Stimulated activated CD4-positive, alpha-beta T cell treated with anti-CD3 and anti-CD28 coated beads, Interleukin-1b, Interleukin-23, amount 100 ng/mL, for 24 hours (primary cell): ENCODE results near the gene ZNF497.
"Not testable (repeated sequence)": the region's sequence is repeated elsewhere in the genome, so short reads cannot be mapped to it uniquely, and the experiment has no call there.

Source experiments
- DNase-seq, 4 experiments: peaks; one replicate each; pipeline ENCODE4 v3.0.0-alpha.2; 2020; ENCODE audit warnings: low read depth in 4 of 4, low spot score in 1 of 4

Gene ZNF497

GRCh38 chr19:58394821-58395219 lies 32.3 kb upstream of the ZNF497 start:
- DNase-seq = no peak

- DNase-seq = no peak
These were observed 31.1 kb upstream of the ZNF497 start for GRCh38 chr19:58393725-58394033.

- no peak for DNase-seq
These were observed 30.6 kb upstream of the ZNF497 start for GRCh38 chr19:58392945-58393724.

GRCh38 chr19:58388175-58388526 lies 25.6 kb upstream of the ZNF497 start:
- no peak for DNase-seq

GRCh38 chr19:58387338-58388174 lies 25.0 kb upstream of the ZNF497 start:
- DNase-seq = no peak

GRCh38 chr19:58386576-58387337 lies 24.2 kb upstream of the ZNF497 start, which contains the start of gene RPS5:
Gene RPS5, plus strand, starts transcription at chr19:58387269. Its CDS starts 869 bp downstream, at chr19:58388138.
- peak; percentile 87 to 91 (median 90) for DNase-seq

- no peak for DNase-seq
These were observed 23.5 kb upstream of the ZNF497 start for GRCh38 chr19:58385891-58386575.

- no peak for DNase-seq
These were observed 22.9 kb upstream of the ZNF497 start for GRCh38 chr19:58385313-58385890.

- DNase-seq = no peak
These were observed 20.5 kb upstream of the ZNF497 start for GRCh38 chr19:58382997-58383603.

- no peak for DNase-seq
These were observed 19.1 kb upstream of the ZNF497 start for GRCh38 chr19:58381460-58382212.

GRCh38 chr19:58380662-58381459 lies 18.3 kb upstream of the ZNF497 start, which contains the start of gene ZNF837:
Gene ZNF837, minus strand, starts transcription at chr19:58381030. Its CDS starts 11,698 bp downstream, at chr19:58369332.
- DNase-seq = peak; percentile 86 to 96 (median 90)

GRCh38 chr19:58380037-58380661 lies 17.6 kb upstream of the ZNF497 start:
- DNase-seq = no peak

- no peak for DNase-seq
These were observed 16.7 kb upstream of the ZNF497 start for GRCh38 chr19:58379246-58379645.

GRCh38 chr19:58376724-58377123 lies 14.2 kb upstream of the ZNF497 start:
- not testable (repeated sequence) for DNase-seq

- no peak for DNase-seq
These were observed 11.6 kb upstream of the ZNF497 start for GRCh38 chr19:58374200-58374599.

- no peak for DNase-seq
These were observed 10.0 kb upstream of the ZNF497 start for GRCh38 chr19:58372311-58373133.
